CD4-positive, CD25-positive, alpha-beta regulatory T cell (primary cell): ENCODE measurements around the gene PIGS. TPM values are rescaled to one million over a fixed set of nuclear protein-coding genes. Genes with fewer than 3 reads are reported as not detected.
"Not testable (repeated sequence)": the region's sequence is repeated elsewhere in the genome, so short reads cannot be mapped to it uniquely, and the experiment has no call there.

Experiments used
- ATAC-seq, 2 donors: fragments of 150-1000 bp; cut with Tn5 transposase; one replicate each; pipeline ENCODE4 v1.10.0; 2021; ENCODE audit warnings: low read depth in 2 of 2, moderate number of reproducible peaks in 2 of 2, moderate library complexity in 1 of 2
- DNase-seq, 3 donors: peaks; one replicate each; pipeline versions ENCODE4 v3.0.0 to v3.0.0-alpha.2; 2012 to 2022; ENCODE audit warnings: mixed read lengths in 1 of 3
- H3K27ac ChIP-seq: one replicate; pipeline ENCODE4 v1.7.0; 2013; ENCODE audit warnings: mild to moderate bottlenecking, low read length; ENCODE audit not compliant: insufficient read depth, poor library complexity, severe bottlenecking
- H3K27me3 ChIP-seq: one replicate; pipeline ENCODE4 v1.7.0; 2013; ENCODE audit warnings: low read length; ENCODE audit not compliant: control insufficient read depth, insufficient read depth
- H3K36me3 ChIP-seq: one replicate; pipeline ENCODE4 v1.7.0; 2013; ENCODE audit warnings: mild to moderate bottlenecking, low read length, moderate library complexity; ENCODE audit not compliant: control insufficient read depth, insufficient read depth
- H3K4me1 ChIP-seq: 2 replicates; pipeline ENCODE4 v1.7.0; 2013; ENCODE audit warnings: mild to moderate bottlenecking, low read length; ENCODE audit not compliant: insufficient read depth, control insufficient read depth, poor library complexity, severe bottlenecking
- H3K4me3 ChIP-seq: one replicate; pipeline ENCODE4 v1.7.0; 2013; ENCODE audit warnings: low read depth, mild to moderate bottlenecking, low read length, moderate library complexity
- H3K9me3 ChIP-seq, 2 experiments: 1 replicate in 1 of 2; 2 replicates in 1 of 2; pipeline ENCODE4 v1.7.0; 2013; ENCODE audit warnings: low read length in 2 of 2, mild to moderate bottlenecking in 1 of 2, moderate library complexity in 1 of 2; ENCODE audit not compliant: control insufficient read depth in 2 of 2
- H3K27ac Mint-ChIP-seq, 3 donors: one replicate each; pipeline ENCODE4 v1.8.0; 2020 to 2022; ENCODE audit warnings: mild to moderate bottlenecking in 3 of 3, mixed read lengths in 3 of 3, moderate library complexity in 2 of 3
- H3K27me3 Mint-ChIP-seq: one replicate; pipeline ENCODE4 v1.8.0; 2022; ENCODE audit warnings: mild to moderate bottlenecking, mixed read lengths
- H3K36me3 Mint-ChIP-seq: one replicate; pipeline ENCODE4 v1.8.0; 2020; ENCODE audit warnings: mixed read lengths
- H3K4me1 Mint-ChIP-seq, 4 donors: one replicate each; pipeline ENCODE4 v1.8.0; 2020 to 2022; ENCODE audit warnings: mixed read lengths in 4 of 4, mild to moderate bottlenecking in 1 of 4
- H3K4me3 Mint-ChIP-seq, 4 donors: one replicate each; pipeline ENCODE4 v1.8.0; 2020 to 2022; ENCODE audit warnings: mild to moderate bottlenecking in 4 of 4, mixed read lengths in 4 of 4, moderate library complexity in 3 of 4
- H3K9me3 Mint-ChIP-seq, 7 donors: one replicate each; pipeline ENCODE4 v1.8.0; 2020 to 2022; ENCODE audit warnings: mixed read lengths in 7 of 7, mild to moderate bottlenecking in 3 of 7, moderate library complexity in 2 of 7
- polyA plus RNA-seq, 4 donors: library from polyadenylated mRNA; unstranded; fragments of 300-500 nt; fragmentation: Illumina TruSeq; gene quantifications; one replicate each; pipeline ENCODE4 v1.2.3, GENCODE V29; 2021
- total RNA-seq: library from RNA; stranded (reverse); gene quantifications from one replicate; pipeline ENCODE4 v1.2.3, GENCODE V29; 2022

Gene PIGS
- total and polyA plus RNA-seq, 5 donors from 2014 or later = 53.3 to 82.6 (median 67.1) TPM

DNA sequence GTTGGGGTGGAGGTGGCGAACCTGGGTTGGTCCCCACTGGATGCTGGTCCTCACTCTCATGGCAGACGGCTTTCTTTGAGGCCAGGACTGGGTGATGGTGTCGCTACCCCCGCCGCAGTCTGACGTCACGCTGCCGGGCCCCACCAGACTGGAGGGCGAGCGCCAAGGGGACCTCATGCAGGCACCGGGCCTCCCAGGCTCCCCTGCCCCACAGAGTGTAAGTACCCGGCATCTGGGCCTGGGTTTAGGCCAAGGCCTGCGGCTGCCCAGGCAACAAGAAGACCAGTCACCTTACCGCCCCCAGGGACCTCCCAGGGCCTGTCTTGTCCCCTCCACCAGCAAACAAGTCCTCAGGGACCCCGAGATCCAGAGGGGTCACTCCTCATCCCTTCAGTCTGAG, 47.4 kb downstream of the PIGS start:
- no peak overlapping the region for H3K27ac Mint-ChIP-seq
- H3K36me3 Mint-ChIP-seq = no peaks in the 10 kb centered on the region
- Histone ChIP-seq H3K36me3 (no peaks in the 10 kb centered on the region), H3K4me3 (no peak overlapping the region), H3K27ac (no peak overlapping the region), H3K27me3 (no peaks in the 10 kb centered on the region), H3K9me3 (no peaks in the 10 kb centered on the region), H3K4me1 (no peaks in the 10 kb centered on the region)
- no peaks in the 10 kb centered on the region for H3K4me1 Mint-ChIP-seq
- peaks cover 6% of the 10 kb centered on the region for H3K27me3 Mint-ChIP-seq
- no peak for DNase-seq
- no peak overlapping the region for H3K4me3 Mint-ChIP-seq
- H3K9me3 Mint-ChIP-seq = no peaks in the 10 kb centered on the region
- no peak for ATAC-seq

DNA sequence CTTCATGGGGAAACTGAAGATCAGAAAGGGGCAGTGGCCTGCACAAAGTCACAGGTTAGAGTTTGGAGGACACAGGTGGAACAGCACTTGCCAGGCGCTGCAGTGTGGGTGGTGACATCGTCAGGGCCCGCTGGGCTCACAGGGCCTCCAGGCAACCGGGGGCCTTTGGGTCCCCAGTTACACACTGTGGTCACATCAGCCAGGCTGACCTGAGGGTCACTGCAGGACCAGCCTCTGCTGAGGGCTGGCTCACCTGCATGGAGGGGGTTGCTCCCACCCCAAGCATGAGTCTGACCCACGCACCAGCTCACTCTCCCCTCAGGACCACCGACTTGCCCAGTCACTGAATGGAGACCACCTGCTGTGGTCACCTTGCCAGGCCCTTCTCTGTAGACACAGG, 48.1 kb downstream of the PIGS start:
- H3K27me3 Mint-ChIP-seq = peaks cover 9% of the 10 kb centered on the region

DNA sequence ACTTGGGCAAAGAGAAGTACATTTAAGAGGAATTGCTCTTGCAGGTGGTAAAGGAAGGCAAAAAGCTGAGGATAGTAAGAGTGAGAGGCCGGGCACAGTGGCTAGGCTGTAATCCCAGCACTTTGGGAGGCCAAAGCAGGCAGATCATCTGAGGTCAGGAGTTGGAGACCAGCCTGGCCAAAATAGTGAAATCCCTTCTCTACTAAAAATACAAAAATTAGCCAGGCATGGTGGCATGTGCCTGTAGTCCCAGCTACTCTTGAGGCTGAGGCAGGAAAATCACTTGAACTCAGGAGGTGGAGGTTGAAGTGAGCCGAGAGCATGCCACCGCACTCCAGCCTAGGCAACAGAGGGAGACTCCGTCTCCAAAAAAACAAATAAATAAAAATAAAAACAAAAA, 49.0 kb downstream of the PIGS start:
- H3K4me3 Mint-ChIP-seq, H3K4me1 ChIP-seq, H3K9me3 ChIP-seq, ATAC-seq, H3K4me3 ChIP-seq, H3K36me3 Mint-ChIP-seq, H3K27me3 ChIP-seq, DNase-seq, H3K9me3 Mint-ChIP-seq, H3K27ac ChIP-seq, H3K27me3 Mint-ChIP-seq, H3K4me1 Mint-ChIP-seq, H3K36me3 ChIP-seq: not testable (repeated sequence)
- H3K27ac Mint-ChIP-seq = peak overlapping the region in 1 of 3 donors; percentile 31

More for the DNA sequence above, 48.1 kb downstream of the PIGS start:
- ATAC-seq (no peak), DNase-seq (no peak)
- H3K9me3 ChIP-seq = no peaks in the 10 kb centered on the region
- H3K27ac ChIP-seq = no peak overlapping the region
- H3K27ac Mint-ChIP-seq = no peak overlapping the region
- no peaks in the 10 kb centered on the region for H3K36me3 ChIP-seq
- no peaks in the 10 kb centered on the region for H3K36me3 Mint-ChIP-seq
- no peaks in the 10 kb centered on the region for H3K9me3 Mint-ChIP-seq
- H3K4me3 Mint-ChIP-seq = no peak overlapping the region
- no peaks in the 10 kb centered on the region for H3K4me1 ChIP-seq
- no peak overlapping the region for H3K4me3 ChIP-seq
- H3K27me3 ChIP-seq = no peaks in the 10 kb centered on the region
- no peaks in the 10 kb centered on the region for H3K4me1 Mint-ChIP-seq

DNA sequence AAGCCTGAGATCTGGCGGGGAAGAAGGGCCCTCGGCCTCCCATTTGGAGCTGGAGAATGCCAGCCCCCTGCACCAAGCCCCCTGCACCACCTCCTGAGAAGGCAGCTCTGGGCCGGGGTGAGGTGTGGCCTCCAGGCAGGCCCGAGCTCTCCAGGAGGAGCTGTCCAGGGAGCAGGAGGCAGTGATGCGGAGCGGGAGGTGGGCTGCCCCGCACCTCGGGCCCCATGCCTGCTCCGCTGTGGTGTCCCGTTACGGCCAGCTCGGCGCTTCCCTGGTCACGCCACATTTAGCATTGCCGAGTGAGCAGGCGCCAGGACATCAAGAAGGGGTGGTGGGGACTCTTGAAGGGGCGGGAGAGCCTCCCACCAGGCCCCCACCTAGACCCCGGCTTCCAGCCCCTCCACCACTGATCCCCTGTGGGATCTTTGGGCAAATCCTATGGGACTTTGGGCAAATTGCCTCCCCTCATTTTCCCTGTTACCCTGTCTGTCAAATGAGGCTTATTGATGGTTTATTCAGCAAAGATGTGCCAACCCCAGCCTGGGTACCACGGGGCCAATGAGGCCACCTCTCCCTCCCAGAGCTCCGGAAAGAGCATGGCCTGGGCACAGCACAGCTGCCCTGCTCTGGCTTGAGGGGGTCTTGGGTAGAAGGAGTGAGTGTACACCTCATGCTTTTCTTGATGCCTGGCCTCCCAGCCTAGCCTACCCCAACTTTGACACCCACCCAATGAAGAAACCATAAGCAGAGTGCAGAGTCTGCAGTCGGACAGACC, 49.8 kb downstream of the PIGS start:
- Histone ChIP-seq H3K4me1 (no peaks in the 10 kb centered on the region), H3K27ac (no peak overlapping the region), H3K36me3 (no peaks in the 10 kb centered on the region), H3K27me3 (no peaks in the 10 kb centered on the region), H3K4me3 (no peak overlapping the region), H3K9me3 (no peaks in the 10 kb centered on the region)
- no peak for ATAC-seq
- Mint-ChIP-seq H3K36me3 (no peaks in the 10 kb centered on the region), H3K27ac (no peak overlapping the region), H3K4me3 (no peak overlapping the region), H3K9me3 (no peaks in the 10 kb centered on the region), H3K4me1 (no peaks in the 10 kb centered on the region), H3K27me3 (peaks cover 5% of the 10 kb centered on the region)
- DNase-seq = no peak

DNA sequence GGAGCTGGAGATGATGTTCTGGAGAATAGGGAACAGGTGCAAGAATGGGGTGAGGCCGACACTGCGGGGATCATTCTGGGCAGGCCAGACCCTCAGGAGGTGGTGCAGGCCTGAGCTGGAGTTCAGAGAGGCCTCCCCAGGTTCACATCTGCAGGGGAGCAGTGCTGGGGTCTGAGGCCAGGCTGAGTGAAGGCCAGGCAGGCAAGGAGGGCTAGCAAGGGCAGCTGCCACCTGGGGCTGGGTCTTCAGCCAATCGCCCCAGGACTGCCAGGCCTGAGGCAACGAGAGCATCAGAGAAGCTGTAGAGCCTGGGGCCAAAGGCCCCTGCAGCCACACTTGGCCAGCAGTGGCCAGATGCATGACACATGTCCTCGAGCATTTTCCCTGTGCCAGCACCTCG, 50.6 kb downstream of the PIGS start:
- Mint-ChIP-seq H3K36me3 (no peaks in the 10 kb centered on the region), H3K9me3 (no peaks in the 10 kb centered on the region), H3K4me3 (no peak overlapping the region), H3K27ac (no peak overlapping the region), H3K4me1 (no peaks in the 10 kb centered on the region), H3K27me3 (peaks cover 9% of the 10 kb centered on the region)
- H3K27ac ChIP-seq = no peak overlapping the region
- H3K4me1 ChIP-seq = no peaks in the 10 kb centered on the region
- H3K27me3 ChIP-seq = no peaks in the 10 kb centered on the region
- ATAC-seq (no peak), DNase-seq (no peak)
- no peak overlapping the region for H3K4me3 ChIP-seq
- no peaks in the 10 kb centered on the region for H3K9me3 ChIP-seq
- H3K36me3 ChIP-seq = no peaks in the 10 kb centered on the region

DNA sequence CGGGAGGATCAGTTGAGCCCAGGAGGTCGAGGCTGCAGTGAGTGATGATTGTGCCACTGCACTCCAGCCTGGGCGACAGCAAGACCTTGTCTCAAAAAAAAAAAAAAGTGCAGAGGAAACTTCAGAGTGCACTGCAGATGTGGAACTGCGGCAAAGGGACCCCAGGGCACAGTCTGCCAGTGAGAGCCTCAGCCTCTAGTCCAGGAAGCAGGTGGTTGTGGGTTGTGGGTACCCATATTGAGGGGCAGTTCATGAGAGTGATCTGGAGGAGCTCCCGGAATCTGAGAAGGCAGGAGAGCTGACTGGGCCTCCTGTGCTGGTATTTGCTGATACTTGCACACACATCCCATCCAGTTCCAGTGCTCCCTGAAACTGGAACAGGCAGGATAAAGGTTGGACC, 52.1 kb downstream of the PIGS start:
- Mint-ChIP-seq H3K27me3 (peaks cover 9% of the 10 kb centered on the region), H3K4me1 (no peaks in the 10 kb centered on the region), H3K4me3 (no peak overlapping the region), H3K36me3 (no peaks in the 10 kb centered on the region), H3K9me3 (no peaks in the 10 kb centered on the region), H3K27ac (no peak overlapping the region)
- no peaks in the 10 kb centered on the region for H3K27me3 ChIP-seq
- DNase-seq = no peak
- H3K4me3 ChIP-seq = no peak overlapping the region
- H3K4me1 ChIP-seq = no peaks in the 10 kb centered on the region
- peak in 1 of 2 donors; percentile 31 for ATAC-seq
- no peaks in the 10 kb centered on the region for H3K36me3 ChIP-seq
- no peaks in the 10 kb centered on the region for H3K9me3 ChIP-seq
- H3K27ac ChIP-seq = no peak overlapping the region

DNA sequence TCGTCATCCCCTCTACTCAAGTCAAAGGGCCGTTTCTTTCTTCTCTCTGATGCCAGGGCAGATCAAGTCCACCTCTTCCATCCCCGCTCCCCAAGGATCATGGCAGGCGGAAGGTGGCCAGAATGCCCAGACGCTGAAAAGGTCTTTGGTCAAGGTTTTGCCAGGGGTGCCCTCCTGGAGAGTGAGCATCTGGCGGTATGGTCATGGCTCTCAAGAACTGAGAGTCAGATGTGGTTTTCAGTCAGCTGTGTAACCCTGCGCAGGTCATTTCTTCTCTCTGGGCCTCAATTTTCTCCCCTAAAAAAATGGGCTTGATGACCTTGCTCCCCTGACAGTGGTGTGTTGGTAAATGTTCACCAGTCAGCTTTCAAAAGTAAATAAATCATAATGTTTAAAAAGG, 52.7 kb downstream of the PIGS start:
- no peaks in the 10 kb centered on the region for H3K27me3 ChIP-seq
- no peaks in the 10 kb centered on the region for H3K9me3 ChIP-seq
- H3K4me1 ChIP-seq = no peaks in the 10 kb centered on the region
- H3K27ac Mint-ChIP-seq = no peak overlapping the region
- peaks cover 9% of the 10 kb centered on the region for H3K27me3 Mint-ChIP-seq
- DNase-seq = no peak
- no peak for ATAC-seq
- no peaks in the 10 kb centered on the region for H3K36me3 Mint-ChIP-seq
- H3K36me3 ChIP-seq = no peaks in the 10 kb centered on the region
- H3K4me1 Mint-ChIP-seq = no peaks in the 10 kb centered on the region
- no peak overlapping the region for H3K4me3 Mint-ChIP-seq
- H3K27ac ChIP-seq = no peak overlapping the region
- no peak overlapping the region for H3K4me3 ChIP-seq
- no peaks in the 10 kb centered on the region for H3K9me3 Mint-ChIP-seq

DNA sequence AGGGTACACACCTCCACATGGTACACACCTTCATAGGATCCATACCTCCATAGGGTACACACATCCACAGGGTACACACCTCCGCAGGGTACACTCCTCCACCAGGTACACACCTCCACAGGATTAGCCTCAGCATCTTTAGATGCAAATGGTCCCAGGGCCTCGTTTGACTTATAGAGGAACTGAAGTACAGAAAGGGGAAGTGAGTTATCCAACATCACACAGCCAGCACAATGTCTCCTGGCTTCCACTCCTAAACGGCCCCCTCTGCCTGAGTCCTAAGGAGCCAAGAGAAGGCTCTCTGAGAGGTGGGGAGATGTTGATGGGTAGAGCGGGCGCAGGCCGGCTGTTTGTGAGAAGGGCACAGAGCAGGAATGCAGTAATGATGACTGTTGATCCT, 53.2 kb downstream of the PIGS start:
- H3K27ac Mint-ChIP-seq = no peak overlapping the region
- no peaks in the 10 kb centered on the region for H3K4me1 ChIP-seq
- H3K4me3 ChIP-seq = no peak overlapping the region
- peaks cover 9% of the 10 kb centered on the region for H3K27me3 Mint-ChIP-seq
- H3K9me3 Mint-ChIP-seq = no peaks in the 10 kb centered on the region
- no peaks in the 10 kb centered on the region for H3K36me3 ChIP-seq
- H3K27me3 ChIP-seq = no peaks in the 10 kb centered on the region
- no peaks in the 10 kb centered on the region for H3K9me3 ChIP-seq
- no peak overlapping the region for H3K27ac ChIP-seq
- H3K36me3 Mint-ChIP-seq = no peaks in the 10 kb centered on the region
- DNase-seq (no peak), ATAC-seq (no peak)
- no peak overlapping the region for H3K4me3 Mint-ChIP-seq
- H3K4me1 Mint-ChIP-seq = no peaks in the 10 kb centered on the region
